Measurements from ENCODE around the gene KCNJ5. TPM values are rescaled to one million over a fixed set of nuclear protein-coding genes. Genes with fewer than 3 reads are reported as not detected.

Gene KCNJ5
- total RNA-seq, 1 experiment from 2014 or later, result 0.17 TPM

GRCh38 chr11:128909438-128910125 lies 18.4 kb downstream of the KCNJ5 start:
- no TSS peak for BruUV-seq (replicated peaks)
- intact Hi-C loops (cut with micrococcal nuclease), result no loop called here
- Histone ChIP-seq H3K27me3 (ENCODE audit: insufficient read depth, low read length) (no peaks in the 10 kb centered on the region), H3K4me3 (replicated peaks in 1 of 2; ENCODE audit: low read depth in 1 of 2, low read length in 2 of 2) (no peak overlapping the region), H3K9me3 (ENCODE audit: control insufficient read depth in 1 of 2, insufficient read depth in 1 of 2, low read depth in 1 of 2, low read length in 2 of 2) (no peaks in the 10 kb centered on the region), H4K20me1 (ENCODE audit: insufficient read depth) (no peaks in the 10 kb centered on the region), H3K27ac (ENCODE audit: low read depth, low read length) (no peak overlapping the region), H3K4me2 (ENCODE audit: low read length) (peak overlapping the region; percentile 73), H3K36me3 (ENCODE audit: control insufficient read depth in 1 of 2, insufficient read depth in 2 of 2, low read length in 2 of 2) (no peaks in the 10 kb centered on the region), H3K9ac (ENCODE audit: low read length) (no peak overlapping the region), H3K9me2 (ENCODE audit: insufficient read depth) (no peaks in the 10 kb centered on the region), H3K4me1 (ENCODE audit: control insufficient read depth in 1 of 2, insufficient read depth in 2 of 2, low read length in 2 of 2) (peaks cover 19 to 40% of the 10 kb centered on the region in 2 experiments), H3K79me2 (ENCODE audit: insufficient read depth, low read length) (no peaks in the 10 kb centered on the region), H2AFZ (ENCODE audit: low read depth, low read length, poor library complexity, severe bottlenecking) (no peak overlapping the region)
- DNase-seq (ENCODE audit: low read depth, low spot score) (no peak), ATAC-seq (no peak)
- ChIA-PET CTCF (interaction anchor here (1.8 kb wide), 1 partner anchor 47 kb away, joined by 8 read pairs; no protein-coding TSS in a partner anchor), RAD21 (ENCODE audit: low non-redundant PET in 1 of 2, low total read pairs in 2 of 2, uncharacterized antibody in 2 of 2, unreplicated experiment in 2 of 2) (no interaction called here), POLR2A (interaction anchor here (2.1 kb wide), 1 partner anchor 17 kb away, joined by 7 read pairs; no protein-coding TSS in a partner anchor)
- TF ChIP-seq ZFX (IDR thresholded peaks at IDR 0.05), result no peak
- TF ChIP-seq POLR2A (IDR thresholded peaks at IDR 0.05; ENCODE audit: borderline replicate concordance, extremely low read depth, insufficient read depth, insufficient read length), result no peak
- no peak for TF ChIP-seq RAD21 (IDR thresholded peaks at IDR 0.05; ENCODE audit: low read depth)
- TF ChIP-seq YY1 (IDR thresholded peaks at IDR 0.05; ENCODE audit: extremely low read depth, insufficient replicate concordance, low read depth, low read length), result no peak
- TF ChIP-seq SP1 (IDR thresholded peaks at IDR 0.05; ENCODE audit: low read depth), result no peak
- TF ChIP-seq EZH2phosphoT487 (IDR thresholded peaks at IDR 0.05; ENCODE audit: borderline replicate concordance), result no peak
- TF ChIP-seq EGR1 (IDR thresholded peaks at IDR 0.05; ENCODE audit: low read depth), result no peak
- TF ChIP-seq, protein P1, sequence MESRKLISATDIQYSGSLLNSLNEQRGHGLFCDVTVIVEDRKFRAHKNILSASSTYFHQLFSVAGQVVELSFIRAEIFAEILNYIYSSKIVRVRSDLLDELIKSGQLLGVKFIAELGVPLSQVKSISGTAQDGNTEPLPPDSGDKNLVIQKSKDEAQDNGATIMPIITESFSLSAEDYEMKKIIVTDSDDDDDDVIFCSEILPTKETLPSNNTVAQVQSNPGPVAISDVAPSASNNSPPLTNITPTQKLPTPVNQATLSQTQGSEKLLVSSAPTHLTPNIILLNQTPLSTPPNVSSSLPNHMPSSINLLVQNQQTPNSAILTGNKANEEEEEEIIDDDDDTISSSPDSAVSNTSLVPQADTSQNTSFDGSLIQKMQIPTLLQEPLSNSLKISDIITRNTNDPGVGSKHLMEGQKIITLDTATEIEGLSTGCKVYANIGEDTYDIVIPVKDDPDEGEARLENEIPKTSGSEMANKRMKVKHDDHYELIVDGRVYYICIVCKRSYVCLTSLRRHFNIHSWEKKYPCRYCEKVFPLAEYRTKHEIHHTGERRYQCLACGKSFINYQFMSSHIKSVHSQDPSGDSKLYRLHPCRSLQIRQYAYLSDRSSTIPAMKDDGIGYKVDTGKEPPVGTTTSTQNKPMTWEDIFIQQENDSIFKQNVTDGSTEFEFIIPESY (IDR thresholded peaks at IDR 0.05; ENCODE audit: extremely low read depth, insufficient replicate concordance, low read length), result no peak
- no peak for TF ChIP-seq EZH2 (IDR thresholded peaks at IDR 0.05)
- no peak for TF ChIP-seq ELF1 (IDR thresholded peaks at IDR 0.05; ENCODE audit: borderline replicate concordance, low read depth)
